Fibroblast of pulmonary artery (primary cell): ENCODE data around the gene FBXO9.

Experiments
- DNase-seq: peaks from one replicate; pipeline ENCODE4 v3.0.0-alpha.2; 2010; ENCODE audit warnings: low read depth
- H3K4me3 ChIP-seq: replicated peaks from 2 replicates; pipeline ENCODE4 v1.5.1; 2011; ENCODE audit warnings: low read depth, mild to moderate bottlenecking, control low read depth, low read length, moderate library complexity
- TF ChIP-seq, protein P1 (sequence below): IDR thresholded peaks from 2 replicates; pipeline ENCODE4 v1.5.1; 2011; ENCODE audit warnings: mild to moderate bottlenecking, control low read depth, low read length, inconsistent platforms; ENCODE audit errors: missing control alignments

Gene FBXO9

DNA sequence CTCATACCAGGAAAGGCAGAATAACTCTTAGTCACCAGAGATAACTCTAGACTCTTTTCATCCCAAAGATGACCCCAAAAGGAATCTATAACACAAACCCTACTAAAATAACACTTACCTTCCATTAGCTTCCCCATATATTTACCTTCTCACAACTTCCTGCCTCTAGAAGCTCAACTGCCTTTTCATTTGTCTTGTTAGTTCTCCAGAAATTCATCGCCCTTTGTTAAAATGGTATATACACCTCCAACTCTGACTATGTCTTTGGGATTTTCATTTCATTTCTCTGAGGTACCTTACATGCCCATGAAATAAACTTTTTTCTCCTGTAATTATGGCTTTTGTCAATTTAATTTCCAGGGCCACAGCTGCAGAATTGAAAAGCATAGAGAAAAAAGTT is 49.9 kb downstream of the FBXO9 start:
- no peak for DNase-seq
- H3K4me3 ChIP-seq, result no peak overlapping the region
- TF ChIP-seq, protein P1, sequence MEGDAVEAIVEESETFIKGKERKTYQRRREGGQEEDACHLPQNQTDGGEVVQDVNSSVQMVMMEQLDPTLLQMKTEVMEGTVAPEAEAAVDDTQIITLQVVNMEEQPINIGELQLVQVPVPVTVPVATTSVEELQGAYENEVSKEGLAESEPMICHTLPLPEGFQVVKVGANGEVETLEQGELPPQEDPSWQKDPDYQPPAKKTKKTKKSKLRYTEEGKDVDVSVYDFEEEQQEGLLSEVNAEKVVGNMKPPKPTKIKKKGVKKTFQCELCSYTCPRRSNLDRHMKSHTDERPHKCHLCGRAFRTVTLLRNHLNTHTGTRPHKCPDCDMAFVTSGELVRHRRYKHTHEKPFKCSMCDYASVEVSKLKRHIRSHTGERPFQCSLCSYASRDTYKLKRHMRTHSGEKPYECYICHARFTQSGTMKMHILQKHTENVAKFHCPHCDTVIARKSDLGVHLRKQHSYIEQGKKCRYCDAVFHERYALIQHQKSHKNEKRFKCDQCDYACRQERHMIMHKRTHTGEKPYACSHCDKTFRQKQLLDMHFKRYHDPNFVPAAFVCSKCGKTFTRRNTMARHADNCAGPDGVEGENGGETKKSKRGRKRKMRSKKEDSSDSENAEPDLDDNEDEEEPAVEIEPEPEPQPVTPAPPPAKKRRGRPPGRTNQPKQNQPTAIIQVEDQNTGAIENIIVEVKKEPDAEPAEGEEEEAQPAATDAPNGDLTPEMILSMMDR, result no peak

DNA sequence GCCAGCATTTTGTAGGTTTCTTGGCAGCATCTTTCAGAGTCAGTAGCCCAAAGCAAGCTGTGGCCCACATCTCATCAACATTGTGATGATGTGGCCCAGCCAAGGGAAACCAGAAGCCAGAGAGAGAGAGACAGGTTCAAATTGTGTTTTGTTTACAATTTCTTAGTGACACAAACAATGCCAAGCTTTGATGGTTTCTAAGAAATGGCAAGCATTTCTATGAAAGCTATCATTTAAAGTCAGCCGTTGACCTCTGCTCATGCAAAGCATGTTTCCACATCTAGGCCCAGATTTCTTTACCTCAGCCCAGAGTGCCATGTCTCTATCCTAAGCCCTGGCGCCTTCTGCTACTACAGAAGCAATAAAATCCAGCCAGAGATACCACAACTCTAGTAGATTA is 50.5 kb downstream of the FBXO9 start:
- DNase-seq, result no peak
- TF ChIP-seq, protein P1, result no peak
- H3K4me3 ChIP-seq, result no peak overlapping the region

DNA sequence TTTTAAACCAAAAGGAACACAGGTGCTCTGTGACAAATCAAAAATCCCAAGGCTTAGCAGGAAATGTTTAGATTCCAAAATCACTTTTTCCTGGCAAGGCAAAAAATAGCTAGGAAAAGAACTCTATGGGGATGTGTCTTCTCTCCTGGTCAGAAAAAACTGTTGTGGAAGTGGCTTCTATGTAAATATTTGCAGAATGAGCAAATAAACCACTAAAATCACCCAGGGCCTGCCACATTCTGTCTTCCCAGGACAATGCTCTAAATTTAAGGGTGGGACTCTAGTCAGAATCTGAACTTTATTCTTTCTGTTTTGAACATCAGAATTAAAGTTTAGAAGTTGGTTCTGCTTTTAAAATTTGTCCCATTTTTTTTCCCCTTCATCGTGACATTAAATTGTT is 54.1 kb downstream of the FBXO9 start:
- no peak overlapping the region for H3K4me3 ChIP-seq
- TF ChIP-seq, protein P1, result no peak
- no peak for DNase-seq

DNA sequence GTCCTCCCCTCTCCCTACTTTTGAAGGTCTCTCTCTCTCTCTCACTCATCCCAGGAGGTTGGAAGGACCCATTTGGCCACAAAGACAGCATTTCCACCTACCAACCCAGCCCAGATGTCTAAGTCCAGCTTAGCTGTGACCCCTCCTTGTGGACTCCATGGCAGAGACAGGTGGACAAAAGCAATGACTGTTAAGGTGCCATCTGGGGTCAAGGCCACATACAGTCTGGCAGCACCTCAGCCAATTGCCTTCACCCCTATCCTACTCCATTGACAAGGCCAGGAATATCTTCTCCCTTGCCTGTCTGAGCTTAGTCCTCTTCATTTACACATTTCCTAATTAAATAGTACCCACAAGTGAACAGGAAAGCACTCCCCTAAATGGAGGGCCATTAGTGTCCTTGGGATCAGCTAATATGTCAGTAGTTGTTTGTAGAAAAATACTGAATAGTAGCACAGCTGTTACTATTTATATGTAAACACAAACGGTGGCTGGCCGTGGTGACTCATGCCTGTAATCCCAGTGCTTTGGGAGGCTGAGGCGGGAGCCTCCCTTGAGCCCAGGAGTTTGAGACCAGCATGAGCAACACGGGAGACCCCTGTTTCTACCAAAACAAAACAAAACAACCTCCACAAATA is 54.7 kb downstream of the FBXO9 start:
- TF ChIP-seq, protein P1, result no peak
- DNase-seq, result peak; percentile 37

DNA sequence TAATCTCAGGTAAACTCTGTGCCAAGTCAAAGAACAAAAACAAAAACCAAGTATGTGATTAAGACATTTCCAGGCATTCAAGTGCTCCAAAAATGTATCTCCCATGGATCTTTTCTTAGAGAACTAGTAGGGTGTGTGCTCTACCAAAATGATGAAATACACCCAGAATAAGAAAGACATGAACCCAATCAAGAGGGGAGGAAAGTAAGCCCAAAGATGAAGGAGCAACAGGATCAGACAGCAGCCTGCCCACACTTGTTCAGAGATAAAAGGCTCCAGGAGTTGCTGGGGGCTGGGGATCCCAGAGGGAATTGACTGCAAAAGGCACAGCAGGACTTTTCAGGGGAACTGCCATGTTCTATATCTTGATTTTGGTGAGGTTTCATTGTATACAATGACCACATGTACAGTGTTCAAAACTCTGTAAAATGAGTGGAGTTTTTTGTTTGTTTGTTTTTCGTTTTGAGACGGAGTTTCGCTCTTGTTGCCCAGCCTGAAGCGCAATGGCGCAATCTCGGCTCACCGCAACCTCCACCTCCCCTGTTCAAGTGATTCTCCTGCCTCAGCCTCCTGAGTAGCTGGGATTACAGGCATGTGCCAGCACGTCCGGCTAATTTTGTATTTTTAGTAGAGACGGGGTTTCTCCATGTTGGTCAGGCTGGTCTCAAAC is 59.1 kb downstream of the FBXO9 start:
- H3K4me3 ChIP-seq, result no peak overlapping the region
- TF ChIP-seq, protein P1, result no peak
- DNase-seq, result no peak

More for the DNA sequence above, 54.7 kb downstream of the FBXO9 start:
- no peak overlapping the region for H3K4me3 ChIP-seq

DNA sequence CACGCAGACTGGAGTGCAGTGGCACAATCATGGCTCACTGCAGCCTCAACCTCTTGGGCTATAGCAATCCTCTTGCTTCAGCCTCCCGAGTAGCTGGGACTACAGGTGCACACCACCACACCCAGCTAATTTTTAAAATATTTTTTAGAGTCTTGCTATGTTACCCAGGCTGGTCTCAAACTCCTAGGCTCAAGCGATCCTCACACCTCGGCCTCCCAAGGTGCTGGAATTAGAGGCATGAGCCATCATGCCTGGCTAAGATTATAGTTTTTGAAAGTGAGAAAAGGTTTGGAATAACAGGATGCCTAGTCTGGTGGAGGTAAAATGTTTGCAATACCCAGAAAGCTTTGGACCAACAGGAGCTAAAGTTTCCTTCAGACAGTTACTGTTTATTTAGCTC is 60.1 kb downstream of the FBXO9 start:
- H3K4me3 ChIP-seq, result no peak overlapping the region
- TF ChIP-seq, protein P1, result no peak
- DNase-seq, result no peak

DNA sequence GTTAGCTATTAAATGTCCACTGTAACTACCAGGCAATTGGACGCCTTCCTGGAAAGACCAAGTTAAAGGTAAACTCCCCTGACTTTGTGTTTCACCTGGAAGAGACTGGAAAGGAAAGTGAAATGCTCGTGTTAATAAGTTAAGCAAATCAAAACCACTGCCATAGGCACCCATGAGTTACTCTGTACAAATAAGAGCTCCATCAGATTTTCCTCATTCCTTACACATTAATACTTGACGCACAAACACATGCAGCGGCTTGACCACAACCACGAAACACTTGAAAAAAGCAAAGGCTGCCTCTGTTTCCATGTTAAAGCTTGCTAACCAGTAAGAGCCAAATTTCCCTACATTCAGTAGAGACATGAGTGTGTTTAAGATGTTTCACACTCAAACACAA is 63.6 kb downstream of the FBXO9 start:
- TF ChIP-seq, protein P1, result no peak
- no peak for DNase-seq
- no peak overlapping the region for H3K4me3 ChIP-seq
